NCI-H526 (cell line): ENCODE results near the gene HNRNPR.
"Not testable (repeated sequence)": the region's sequence is repeated elsewhere in the genome, so short reads cannot be mapped to it uniquely, and the experiment has no call there.

Experiments
- DNase-seq, 2 experiments: peaks; one replicate each; lab custom pipeline; 2025; lab: John Stamatoyannopoulos, UW

The HNRNPR gene

GRCh38 chr1:23331713-23332112 is 12.4 kb downstream of the HNRNPR start:
- no peak for DNase-seq

GRCh38 chr1:23330846-23331245 is 13.2 kb downstream of the HNRNPR start:
- no peak for DNase-seq

- DNase-seq = no peak
Observed at GRCh38 chr1:23325393-23325792, 18.7 kb downstream of the HNRNPR start.

GRCh38 chr1:23322770-23323169 is 21.3 kb downstream of the HNRNPR start:
- DNase-seq = no peak

GRCh38 chr1:23310280-23310679 is 33.8 kb downstream of the HNRNPR start:
- not testable (repeated sequence) for DNase-seq

GRCh38 chr1:23304140-23304620 is 39.9 kb downstream of the HNRNPR start:
- DNase-seq = no peak

- no peak for DNase-seq
Observed at GRCh38 chr1:23303524-23303923, 40.6 kb downstream of the HNRNPR start.

GRCh38 chr1:23296931-23297330 is 47.2 kb downstream of the HNRNPR start:
- DNase-seq = no peak

GRCh38 chr1:23291706-23292105 is 52.4 kb downstream of the HNRNPR start:
- no peak for DNase-seq

- no peak for DNase-seq
Observed at GRCh38 chr1:23290836-23291565, 53.1 kb downstream of the HNRNPR start.

GRCh38 chr1:23288671-23289070 is 55.4 kb downstream of the HNRNPR start:
- no peak for DNase-seq

GRCh38 chr1:23288201-23288600 is 55.9 kb downstream of the HNRNPR start:
- DNase-seq = no peak

GRCh38 chr1:23286401-23286800 is 57.7 kb downstream of the HNRNPR start:
- no peak for DNase-seq

- DNase-seq = no peak
Observed at GRCh38 chr1:23283667-23284602, 60.1 kb downstream of the HNRNPR start.

- DNase-seq = no peak
Observed at GRCh38 chr1:23282957-23283356, 61.1 kb downstream of the HNRNPR start.

- no peak for DNase-seq
Observed at GRCh38 chr1:23278717-23279116, 65.4 kb downstream of the HNRNPR start.

- no peak for DNase-seq
Observed at GRCh38 chr1:23276531-23276930, 67.6 kb downstream of the HNRNPR start.

GRCh38 chr1:23274134-23274505 is 70.0 kb downstream of the HNRNPR start:
- no peak for DNase-seq

- DNase-seq = no peak
Observed at GRCh38 chr1:23273450-23274133, 70.5 kb downstream of the HNRNPR start.

GRCh38 chr1:23263380-23263887 is 80.7 kb downstream of the HNRNPR start:
- peak in 1 of 2 experiments; percentile 54 for DNase-seq

- DNase-seq = not testable (repeated sequence)
Observed at GRCh38 chr1:23258082-23258481, 86.0 kb downstream of the HNRNPR start.

- not testable (repeated sequence) for DNase-seq
Observed at GRCh38 chr1:23257371-23257770, 86.7 kb downstream of the HNRNPR start.
